Stimulated activated CD4-positive, alpha-beta T cell treated with anti-CD3 and anti-CD28 coated beads, Interleukin-4, amount 100 ng/mL, for 24 hours (primary cell): ENCODE measurements around the gene SMURF2.

Source experiments
- DNase-seq: peaks from one replicate; pipeline ENCODE4 v3.0.0-alpha.2; 2020

Gene SMURF2

DNA sequence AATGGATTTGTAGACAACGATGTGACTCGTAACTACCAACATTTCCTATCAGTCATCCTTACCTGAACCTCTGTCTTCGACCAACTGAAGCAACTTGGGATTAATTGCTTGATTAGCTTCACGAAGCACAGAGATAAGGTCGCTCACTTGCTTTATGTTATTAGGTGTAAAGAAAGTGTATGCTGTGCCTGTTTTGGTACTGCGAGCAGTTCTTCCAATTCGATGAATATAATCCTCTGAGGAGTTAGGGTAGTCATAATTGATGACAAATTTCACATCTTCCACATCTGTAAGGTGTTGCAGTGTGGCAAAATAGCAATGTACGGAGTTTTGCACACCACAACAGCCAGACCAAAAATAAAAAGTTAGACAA is 161.6 kb downstream of the SMURF2 start:
- no peak for DNase-seq

DNA sequence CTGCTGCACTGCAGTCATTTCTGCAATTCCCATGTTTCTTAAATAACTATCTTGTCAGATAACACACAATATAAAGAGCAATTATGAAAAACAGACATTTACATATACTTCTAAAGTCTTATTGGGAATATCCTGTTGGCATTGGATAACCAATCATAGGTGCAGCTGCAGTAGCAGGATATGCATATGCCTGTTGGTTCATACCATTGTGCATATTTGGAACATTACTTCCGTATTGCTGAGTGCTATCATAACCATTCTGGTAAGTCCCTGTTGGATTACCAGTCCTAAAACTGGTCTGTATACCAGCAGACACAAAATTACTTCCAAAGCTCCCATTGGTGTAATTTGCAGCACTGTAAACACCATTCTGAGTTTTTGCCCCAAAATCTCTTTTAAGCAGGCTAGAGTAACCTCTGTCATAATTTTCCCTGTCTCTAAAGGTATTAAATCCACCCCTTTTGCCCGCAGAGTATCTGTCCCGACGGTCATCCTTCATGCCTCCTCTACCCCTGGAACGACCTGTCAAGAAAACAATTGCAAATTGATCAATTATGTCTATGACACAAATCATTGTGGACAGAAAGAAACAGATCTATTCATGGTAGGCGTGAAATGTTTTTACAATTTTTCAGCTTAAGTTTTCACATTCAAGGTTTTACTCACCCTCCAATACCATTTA is 162.2 kb downstream of the SMURF2 start:
- DNase-seq: no peak

DNA sequence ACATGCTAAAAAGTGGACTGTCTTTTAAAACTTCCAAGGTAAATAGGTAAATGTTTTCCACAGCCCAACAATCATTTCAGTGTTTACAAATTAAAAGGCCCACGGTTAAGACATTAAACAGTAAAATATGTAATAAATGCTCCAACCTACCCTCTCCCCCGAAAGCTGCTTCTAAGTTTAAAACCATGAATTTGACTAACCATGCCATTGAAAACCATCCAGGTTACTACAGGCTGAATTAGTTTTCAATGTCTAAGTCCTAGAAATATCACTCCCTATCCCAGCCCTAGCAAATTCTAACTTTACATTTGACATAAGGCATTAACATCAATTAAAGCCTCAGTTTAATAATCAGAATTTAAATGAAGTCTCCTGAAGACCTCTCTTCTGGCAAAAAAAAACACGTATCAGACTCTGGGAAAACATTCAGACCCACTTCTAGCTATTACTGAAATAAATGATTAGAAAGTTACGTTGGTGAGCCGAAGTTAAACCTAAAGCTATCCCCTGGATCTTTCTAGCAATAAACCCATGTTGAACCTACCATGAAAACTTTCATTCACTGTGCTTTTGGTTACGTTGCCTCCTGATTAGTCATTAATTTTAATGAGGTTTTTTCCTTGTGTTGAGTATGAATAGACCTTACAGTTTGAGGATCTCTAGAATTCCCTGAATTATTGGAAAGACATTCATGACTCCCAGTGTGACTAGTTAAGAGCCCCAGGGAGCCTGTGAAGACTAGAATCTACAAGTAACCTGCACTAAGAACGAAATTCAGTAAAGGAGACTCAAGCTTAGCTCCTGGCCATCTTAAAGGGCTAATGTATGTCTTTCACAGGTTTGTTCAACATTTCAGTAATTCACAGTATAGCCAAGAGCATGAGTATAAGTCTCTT is 163.6 kb downstream of the SMURF2 start:
- no peak for DNase-seq

DNA sequence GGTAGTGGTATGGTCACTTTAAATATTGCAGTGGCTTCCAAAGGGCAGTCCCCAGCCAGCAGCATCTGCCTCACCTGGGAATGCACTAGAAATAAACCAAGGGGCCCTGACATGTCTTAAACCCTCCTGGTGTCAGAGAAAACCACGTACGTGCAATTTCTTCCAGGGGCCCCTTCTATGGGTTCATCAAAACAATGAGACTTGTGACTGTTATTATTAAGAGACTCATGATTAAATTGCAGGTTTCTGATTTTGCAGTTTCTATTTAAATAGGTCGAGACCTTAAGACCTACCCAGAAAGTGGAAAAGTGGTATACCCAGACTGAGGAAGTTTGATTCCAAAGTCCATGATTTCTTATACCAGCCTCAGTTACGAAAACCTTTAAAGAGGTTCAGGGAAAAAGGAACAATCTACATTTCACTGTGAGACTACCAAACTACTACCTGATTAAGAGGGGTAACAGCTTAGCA is 164.5 kb downstream of the SMURF2 start:
- DNase-seq: peak; percentile 57

DNA sequence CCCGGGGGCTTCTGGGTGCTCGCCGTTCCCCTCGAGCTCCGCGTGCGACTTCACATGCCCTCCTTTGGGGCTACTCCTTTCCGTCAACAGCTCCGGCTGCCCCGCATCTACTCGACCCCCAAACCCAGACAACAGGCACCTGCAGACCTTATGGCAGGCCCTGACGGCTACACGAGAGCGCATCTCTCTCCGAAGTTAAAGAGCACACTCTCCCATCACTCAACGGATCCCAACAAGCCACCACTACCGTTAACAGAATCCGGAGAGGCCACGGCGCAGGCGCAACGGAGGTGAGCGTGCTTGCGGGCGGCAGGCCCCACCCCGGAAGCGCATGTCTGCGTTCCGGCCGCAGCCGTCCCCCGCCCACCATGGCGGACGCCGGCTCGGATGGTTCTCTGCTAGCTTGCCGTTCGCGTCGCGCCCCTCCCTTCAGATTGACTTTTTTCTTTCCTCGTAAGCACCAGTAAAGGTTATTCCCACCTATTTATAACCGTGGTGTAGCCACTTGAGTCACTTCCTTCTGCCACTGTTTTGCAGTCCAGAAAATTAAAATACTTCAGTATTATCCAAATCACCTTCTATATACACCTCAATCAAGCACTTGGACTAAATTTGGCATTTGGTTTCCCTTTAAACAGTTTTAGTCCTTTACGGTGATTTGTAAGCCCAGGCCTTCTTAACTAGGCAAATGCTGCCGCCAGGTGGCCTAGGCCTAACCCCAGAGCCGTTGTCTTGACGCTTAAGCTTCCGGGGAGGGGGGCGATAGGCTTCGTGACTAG is 165.1 kb downstream of the SMURF2 start, which contains the start of gene POLG2:
Gene POLG2 (minus strand): TSS at position 269 of the 779 bp plus-strand sequence. CDS start 86 bp downstream, at position 183.
- peak; percentile 96 for DNase-seq

DNA sequence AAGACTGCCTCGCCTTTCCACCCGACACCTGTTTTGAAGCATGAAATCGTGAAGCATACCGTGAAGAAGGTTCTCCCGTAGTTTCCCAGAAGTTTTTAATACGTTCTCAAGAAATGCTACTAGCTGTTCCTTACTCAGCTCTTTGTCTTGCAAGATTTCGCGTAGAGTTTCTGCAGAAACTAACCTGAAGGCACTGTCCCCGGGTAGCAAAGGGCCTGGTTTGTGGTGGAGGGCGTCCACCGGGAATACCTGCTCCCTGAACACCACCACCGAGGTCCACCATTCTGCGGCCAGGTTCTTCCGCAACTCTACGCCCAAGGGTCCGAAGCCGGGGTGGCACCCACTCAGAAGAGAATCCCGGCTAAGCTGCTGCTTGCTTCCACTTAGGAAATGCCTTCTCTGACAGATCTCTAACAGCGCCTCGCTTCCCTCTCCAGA is 165.7 kb downstream of the SMURF2 start:
- no peak for DNase-seq
